Activated CD4-positive, alpha-beta memory T cell treated with anti-CD3 and anti-CD28 coated beads, Interleukin-2, amount 10 ng/mL, durations not matched to agents 7 days and 5 days (primary cell): ENCODE data around the gene ERCC8. TPM values are rescaled to one million over a fixed set of nuclear protein-coding genes. Genes with fewer than 3 reads are reported as not detected.

Experiments
- total RNA-seq, 2 experiments: library from RNA; stranded (reverse); gene quantifications; one replicate each; pipeline ENCODE4 v1.2.3, GENCODE V29; 2021

The ERCC8 gene
- total RNA-seq, 2 experiments from 2014 or later, result 5.9 to 7.3 TPM

Other genes starting within 250 kb of the ERCC8 start
- gene DEPDC1B, start 244.9 kb downstream of the ERCC8 start, total RNA-seq, result 10 to 100 TPM; 39.0 to 42.3 TPM
- gene ELOVL7, start 100.8 kb downstream of the ERCC8 start, total RNA-seq, result 1 to 10 TPM in 1 of 2 experiments, under 1 TPM in 1; 0.71 to 1.1 TPM
- 10 to 100 TPM; 18.3 to 21.1 TPM for gene NDUFAF2, start 135 bp upstream of the ERCC8 start, total RNA-seq
- 10 to 100 TPM; 48.5 to 50.9 TPM for gene SMIM15, start 217.4 kb upstream of the ERCC8 start, total RNA-seq